NCI-H69 (cell line): Measurements from ENCODE around the gene AHRR.

ENCODE experiments used
- DNase-seq: peaks from one replicate; lab custom pipeline; 2025; lab: John Stamatoyannopoulos, UW

AHRR gene

GRCh38 chr5:459562-460272, 138.2 kb downstream of the AHRR start:
- DNase-seq = no peak

DNA sequence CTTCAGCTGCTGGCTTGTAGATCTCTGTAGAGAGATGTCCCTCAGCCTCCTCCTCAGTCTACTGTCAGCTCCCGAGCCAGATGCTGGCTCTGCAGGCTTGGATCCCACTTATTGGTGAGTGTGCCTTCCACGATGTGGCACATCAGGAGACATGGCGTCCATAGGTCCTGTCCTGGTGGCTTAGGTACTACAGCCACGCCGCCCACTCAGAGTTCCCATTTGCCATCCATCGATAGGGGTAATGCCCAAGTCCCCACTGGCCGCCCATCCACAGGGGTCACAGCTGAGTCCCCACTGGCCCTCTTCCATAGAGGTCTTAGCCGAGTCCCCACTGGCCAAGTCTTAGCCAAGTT, 138.7 kb downstream of the AHRR start:
- DNase-seq = no peak

- no peak for DNase-seq
These were observed 140.6 kb downstream of the AHRR start for GRCh38 chr5:462051-462481.

- no peak for DNase-seq
These were observed 141.8 kb downstream of the AHRR start for GRCh38 chr5:463301-463700.

DNA sequence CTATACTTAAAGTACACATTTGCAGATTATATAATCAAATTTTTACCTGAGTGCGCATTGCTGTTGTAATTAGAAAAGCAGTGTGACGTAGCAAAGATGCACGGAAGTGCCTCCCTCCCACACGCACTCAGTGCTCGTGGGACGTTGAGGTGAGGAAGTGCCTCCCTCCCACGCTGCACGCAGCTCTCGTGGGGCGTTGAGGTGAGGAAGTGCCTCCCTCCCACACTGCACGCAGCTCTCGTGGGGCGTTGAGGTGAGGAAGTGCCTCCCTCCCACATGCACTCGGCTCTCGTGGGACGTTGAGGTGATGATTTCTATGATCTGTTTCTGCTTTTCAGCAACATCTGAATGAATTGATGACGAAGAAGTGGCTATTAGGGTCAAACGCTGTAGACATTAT, 142.4 kb downstream of the AHRR start:
- DNase-seq = no peak

- no peak for DNase-seq
These were observed 142.9 kb downstream of the AHRR start for GRCh38 chr5:464446-464842.

DNA sequence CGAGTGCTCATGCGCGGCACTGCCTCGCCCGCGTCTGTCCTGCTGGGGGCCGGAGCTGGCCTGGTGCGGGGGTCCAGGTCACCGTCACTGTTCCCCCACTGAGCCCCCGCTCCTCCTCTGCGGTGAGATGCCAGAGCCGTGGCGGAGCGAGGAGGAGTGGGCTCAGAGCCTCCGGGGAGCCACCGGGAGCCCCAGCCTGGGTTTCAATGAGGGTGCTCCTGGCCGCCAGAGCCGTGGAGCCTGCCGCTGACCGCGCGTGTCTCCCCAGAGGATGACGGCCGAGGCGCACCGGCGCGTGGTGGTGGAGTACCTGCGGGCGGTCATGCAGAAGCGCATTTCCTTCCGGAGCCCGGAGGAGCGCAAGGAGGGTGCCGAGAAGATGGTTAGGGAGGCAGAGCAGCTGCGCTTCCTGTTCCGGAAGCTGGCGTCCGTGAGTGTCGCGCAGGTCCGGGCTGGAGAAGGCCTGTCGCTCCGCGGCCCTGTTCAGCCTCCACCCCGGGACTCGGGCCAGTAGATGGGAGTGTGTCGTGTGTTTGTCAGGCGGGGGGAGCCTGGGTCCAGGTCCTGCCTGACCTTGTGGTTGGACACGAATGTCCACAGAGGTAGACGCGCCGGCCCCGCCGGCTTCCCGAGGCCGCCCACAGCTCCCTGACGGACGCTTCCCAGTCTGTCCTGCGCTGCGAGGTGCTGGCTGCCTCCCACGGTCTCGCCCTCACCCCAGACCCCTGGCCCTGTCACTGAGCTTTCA, 143.5 kb downstream of the AHRR start:
- no peak for DNase-seq

DNA sequence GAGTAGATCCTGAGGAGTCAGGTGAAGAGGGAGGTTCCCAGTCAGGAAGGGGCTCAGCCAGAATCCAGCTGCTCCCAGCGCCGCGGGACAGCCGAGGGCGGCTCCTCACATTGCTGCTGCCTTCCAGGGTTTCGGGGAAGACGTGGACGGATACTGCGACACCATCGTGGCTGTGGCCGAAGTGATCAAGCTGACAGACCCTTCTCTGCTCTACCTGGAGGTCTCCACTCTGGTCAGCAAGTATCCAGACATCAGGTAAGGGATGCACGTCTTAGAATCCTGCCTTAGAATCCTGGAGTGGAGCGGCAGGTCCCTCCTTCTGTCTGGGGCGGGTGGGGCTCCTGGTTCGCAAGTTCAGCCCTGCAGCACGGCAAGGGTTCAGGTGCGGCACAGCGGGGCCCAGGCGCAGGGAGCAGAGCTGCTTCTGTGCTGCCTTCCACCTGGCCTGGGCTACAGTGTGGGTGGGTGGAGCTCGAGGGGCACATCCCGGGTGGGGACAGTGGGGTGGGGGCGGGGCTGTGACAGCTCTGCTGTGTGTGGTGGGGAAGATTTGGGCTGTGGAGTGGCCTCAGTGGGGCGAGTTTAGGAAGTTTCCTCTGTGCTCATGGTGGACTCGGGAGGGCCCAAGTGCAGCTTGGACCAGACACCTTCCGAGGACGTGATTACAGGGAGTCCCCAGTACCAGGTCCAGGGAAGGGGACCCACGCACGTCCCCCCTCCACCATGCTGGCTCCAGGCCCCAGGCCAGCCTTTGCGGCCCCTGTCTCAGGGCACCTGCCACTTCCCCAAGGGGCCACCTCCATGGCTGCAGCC, 144.3 kb downstream of the AHRR start:
- no peak for DNase-seq

DNA sequence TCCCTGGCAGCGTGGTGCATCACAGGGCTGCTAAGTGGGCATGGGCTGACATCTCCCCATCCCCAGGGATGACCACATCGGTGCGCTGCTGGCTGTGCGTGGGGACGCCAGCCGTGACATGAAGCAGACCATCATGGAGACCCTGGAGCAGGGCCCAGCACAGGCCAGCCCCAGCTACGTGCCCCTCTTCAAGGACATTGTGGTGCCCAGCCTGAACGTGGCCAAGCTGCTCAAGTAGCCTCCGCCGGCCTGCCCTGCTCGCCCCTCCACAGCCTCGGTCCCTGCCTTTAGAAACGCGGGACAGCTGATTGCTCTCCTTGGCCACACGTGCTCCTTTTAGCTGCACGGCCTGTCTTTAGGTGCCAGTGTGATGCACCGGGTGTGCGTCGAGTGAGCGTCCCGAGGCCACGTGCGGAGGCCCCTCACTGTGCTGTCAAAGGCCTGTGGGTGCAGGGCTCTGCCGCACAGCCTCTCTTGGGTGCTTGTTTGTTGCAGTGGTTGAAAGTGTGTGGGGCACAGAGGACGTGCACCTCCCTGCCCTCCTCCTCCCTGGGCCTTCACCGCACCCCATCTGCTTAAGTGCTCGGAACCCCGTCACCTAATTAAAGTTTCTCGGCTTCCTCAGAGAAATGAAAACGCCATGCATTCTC, 145.3 kb downstream of the AHRR start:
- DNase-seq = no peak

DNA sequence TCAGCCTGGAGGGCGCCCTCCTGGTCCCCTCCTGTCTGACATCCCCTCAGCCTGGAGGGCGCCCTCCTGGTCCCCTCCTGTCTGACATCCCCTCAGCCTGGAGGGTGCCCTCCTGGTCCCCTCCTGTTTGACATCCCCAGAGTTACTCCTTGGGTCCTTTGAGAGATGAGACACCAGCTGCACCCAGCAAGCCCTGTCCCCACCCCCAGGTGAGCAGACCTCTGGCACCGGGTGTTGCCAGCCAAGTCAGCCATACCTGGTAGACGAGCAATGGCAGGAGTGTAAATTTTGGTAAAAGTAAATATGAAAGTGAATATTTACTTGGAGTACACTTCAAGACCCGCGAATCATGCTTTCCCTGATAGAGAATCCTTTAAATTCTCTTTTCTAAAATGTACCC, 146.9 kb downstream of the AHRR start:
- no peak for DNase-seq

GRCh38 chr5:469752-470483, 148.4 kb downstream of the AHRR start:
- DNase-seq = no peak

GRCh38 chr5:470961-471749, 149.6 kb downstream of the AHRR start:
- DNase-seq = no peak

- DNase-seq = no peak
These were observed 150.2 kb downstream of the AHRR start for GRCh38 chr5:471750-472058.

GRCh38 chr5:472076-472655, 150.7 kb downstream of the AHRR start:
- peak; percentile 65 for DNase-seq

DNA sequence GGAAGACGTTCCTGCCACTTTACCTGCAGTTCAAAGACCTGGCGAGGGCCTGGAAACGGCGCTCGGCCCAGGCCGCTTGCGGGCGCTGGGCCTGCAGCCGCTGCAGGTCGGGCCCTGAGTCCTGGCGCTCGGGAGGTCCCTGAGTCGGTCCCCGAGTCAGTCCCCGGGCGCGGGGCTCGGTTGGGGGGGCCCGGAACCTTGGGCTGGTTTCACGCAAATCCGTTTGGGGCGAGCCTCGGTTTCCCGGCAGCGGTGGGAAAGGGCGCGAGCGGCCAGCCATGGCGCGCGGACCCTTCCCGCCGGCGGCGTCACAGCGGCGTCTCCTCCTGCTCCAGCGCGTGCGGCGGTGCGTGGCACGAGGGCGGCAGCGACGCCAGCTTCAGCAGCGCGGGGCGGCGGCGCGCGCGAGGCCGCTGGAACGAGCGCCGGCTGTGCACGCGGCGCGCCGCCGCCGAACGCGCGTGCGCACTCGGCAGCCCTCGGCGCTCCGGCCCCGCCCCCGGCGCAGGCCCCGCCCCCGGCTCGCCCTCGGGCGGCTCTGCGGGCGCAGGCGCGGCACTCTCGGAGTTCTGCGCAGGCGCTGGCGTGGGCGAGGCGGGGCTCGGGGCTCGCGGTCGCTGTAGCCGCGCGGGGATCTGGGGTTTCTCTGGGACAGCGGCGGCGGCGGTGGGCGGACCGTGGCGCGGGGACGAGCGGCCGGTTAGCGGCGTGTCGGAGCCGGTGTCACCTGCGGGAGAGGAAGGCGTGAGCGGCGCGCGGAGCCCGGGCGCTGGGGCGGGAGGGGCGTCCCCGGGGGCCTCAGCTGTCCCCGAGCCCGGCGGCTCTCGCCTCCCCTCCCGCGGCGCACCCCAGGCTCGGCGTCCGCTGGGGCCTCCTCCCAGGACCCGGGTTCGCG, 151.4 kb downstream of the AHRR start:
- DNase-seq = peak; percentile 93

DNA sequence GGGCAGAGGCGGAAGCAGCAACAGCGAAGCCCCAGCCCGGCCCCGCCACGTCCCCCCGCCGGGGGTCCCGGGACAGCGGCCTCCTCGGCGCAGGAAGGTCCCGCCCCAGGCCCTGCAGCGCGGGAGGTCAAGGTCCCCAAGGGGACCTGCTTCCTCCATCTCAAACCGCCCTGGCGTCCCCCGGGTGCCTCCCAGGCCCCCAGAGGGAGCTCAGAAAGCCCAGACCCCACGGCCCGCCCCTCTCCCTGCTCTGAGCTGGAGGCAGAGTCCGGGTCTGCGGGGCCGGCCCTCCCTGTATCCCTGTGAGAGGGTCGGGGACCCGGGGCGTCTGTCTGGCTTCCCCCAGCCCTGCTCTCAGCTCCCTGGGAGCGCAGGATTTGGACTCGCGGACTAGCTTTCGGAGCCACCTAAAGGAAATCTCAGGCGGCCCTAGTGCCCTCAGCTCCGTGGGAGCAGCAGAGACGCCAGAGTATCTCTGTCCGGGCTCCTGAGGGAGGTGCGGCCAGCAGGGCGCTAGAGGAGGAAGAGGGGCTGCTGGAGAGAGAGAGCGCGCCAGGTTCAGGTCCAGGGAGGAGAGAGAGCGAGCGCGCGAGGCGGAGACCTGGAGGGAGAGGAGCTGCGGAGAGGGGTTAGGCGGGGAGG, 152.2 kb downstream of the AHRR start:
- DNase-seq = peak; percentile 68

GRCh38 chr5:474232-474839, 152.8 kb downstream of the AHRR start:
- peak; percentile 44 for DNase-seq

- peak; percentile 59 for DNase-seq
These were observed 153.5 kb downstream of the AHRR start for GRCh38 chr5:474840-475661.
